Occipital lobe (tissue), 2 donors: ENCODE data around the gene FIBCD1. TPM values are rescaled to one million over a fixed set of nuclear protein-coding genes. Genes with fewer than 3 reads are reported as not detected.
"Not testable (repeated sequence)": the region's sequence is repeated elsewhere in the genome, so short reads cannot be mapped to it uniquely, and the experiment has no call there.

Experiments
- DNase-seq: peaks from one replicate; lab custom pipeline; 2025; lab: John Stamatoyannopoulos, UW
- total RNA-seq: library from RNA; depleted of rRNA; stranded (reverse); fragments of >200 nt; gene quantifications from one replicate; pipeline ENCODE4 v1.2.3, GENCODE V29; 2014

Gene FIBCD1
- total RNA-seq, 1 donor from 2014 or later: 1.4 TPM

DNA sequence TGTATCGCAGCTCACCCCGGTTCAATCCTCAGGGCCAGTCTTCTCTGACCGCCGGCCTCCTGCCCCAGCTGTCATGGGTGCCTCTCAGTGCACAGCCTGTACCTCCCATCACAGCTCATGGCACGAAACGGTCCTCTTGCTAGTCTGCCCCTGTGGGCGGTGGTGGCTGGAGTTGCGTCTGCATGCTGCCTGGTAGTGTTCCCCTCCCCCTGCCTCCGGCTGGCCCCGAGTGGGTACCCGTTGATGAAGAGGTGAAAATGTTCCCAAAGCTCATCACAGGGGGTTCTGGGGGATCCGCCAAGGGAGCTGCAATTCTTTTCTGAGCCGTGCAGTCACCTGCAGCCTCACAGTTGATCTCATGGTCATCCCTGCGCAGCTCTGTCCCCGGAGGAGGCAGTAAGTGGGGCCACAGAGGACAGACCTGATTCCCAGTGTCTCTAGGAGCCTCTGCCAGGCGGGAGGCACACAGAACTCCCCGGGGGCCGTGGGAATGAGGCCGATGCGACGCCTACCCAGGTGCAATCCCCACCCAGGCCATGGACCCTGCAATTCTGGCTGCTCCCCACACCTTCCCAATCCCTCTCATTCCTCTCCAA, 34.7 kb upstream of the FIBCD1 start:
- no peak for DNase-seq

DNA sequence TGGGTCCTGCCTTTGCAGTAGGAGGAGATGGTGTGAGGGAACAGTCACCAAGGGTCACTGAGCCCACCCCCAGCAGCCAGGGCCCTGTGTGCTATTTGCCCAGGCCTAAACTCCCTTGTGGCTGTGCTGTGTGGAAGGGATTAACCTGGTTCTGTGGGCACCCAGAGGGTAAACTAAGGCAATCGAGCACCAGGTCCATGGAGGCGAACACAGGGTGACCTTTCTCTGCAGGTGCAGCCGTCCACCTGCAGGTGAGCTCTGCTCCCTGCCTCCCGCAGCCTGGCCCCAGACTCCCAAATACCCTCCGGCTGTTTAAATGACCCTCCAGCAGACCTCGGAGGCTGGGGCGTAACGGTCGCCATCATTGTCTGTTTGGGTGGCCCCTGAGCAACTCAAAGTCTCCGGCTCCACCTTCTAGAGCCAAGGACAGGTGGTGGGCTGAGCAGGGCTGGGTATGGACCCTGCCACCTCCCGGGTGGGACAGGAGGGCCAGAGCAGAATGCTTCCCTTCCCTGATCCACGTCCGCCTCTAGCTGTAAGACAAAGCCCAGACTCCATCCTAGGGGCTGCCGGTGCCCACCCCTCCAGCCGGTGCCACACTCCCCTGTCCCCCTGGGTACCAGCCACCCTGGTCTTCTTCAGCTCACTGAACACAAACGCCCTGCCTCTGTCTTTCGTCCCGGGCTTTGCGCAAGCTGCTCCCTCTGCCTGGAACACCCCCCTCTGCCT, 34.1 kb upstream of the FIBCD1 start:
- DNase-seq: no peak

DNA sequence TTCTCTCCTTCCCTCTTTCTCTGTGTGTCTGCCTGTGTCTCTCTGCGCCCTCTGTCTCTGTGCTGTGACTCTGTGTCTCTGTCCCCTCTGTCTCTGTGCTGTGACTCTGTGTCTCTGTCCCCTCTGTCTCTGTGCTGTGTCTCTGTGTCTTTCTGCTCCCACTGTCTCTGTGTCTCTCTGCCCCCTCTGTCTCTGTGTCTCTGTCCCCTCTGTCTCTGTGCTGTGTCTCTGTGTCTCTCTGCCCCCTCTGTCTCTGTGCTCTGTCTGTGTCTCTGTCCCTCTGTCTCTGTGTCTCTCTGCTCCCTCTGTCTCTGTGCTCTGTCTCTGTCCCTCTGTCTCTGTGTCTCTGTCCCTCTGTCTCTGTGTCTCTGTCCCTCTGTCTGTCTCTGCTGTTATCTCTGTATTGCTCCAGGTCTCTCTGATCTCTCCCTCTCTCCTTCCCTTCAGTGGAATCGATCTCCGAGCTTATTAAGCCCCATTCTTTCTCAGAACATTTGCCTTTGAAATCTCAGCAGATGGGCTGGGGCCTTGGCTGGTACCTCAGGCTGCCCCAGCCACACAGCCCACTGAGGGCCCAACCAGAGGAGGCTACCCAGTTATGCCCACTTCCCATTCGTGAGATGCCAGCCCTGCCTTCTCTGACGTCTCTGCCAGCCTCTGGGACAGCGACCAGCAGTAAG, 33.4 kb upstream of the FIBCD1 start:
- no peak for DNase-seq

DNA sequence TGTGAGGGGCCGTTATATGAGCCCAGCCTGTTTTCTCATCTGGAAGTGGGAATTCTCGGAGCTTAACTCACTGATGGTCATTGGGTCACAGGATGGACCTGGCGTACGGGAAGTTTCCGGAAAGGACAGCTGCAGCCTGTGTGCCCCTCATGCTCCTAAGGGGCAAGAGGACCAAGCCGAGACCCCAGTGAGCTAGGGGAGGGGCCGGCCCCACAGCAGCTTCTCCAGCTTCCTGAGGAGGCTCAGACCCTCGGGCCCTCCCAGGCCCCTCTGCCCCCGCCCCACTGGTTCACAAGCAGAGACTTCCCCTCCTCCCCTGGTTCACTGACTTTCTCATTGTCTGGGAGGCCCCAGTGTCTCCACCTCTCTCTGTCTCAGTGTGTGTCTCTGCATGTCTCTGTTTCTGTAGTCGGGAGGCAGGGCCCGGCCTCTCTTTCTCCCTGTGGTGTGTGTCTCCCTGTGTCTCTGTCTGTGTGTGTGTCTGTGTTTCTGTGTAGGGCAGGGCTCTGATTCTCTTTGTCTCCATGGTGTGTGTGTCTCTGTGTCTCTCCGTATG, 32.3 kb upstream of the FIBCD1 start:
- DNase-seq: no peak

DNA sequence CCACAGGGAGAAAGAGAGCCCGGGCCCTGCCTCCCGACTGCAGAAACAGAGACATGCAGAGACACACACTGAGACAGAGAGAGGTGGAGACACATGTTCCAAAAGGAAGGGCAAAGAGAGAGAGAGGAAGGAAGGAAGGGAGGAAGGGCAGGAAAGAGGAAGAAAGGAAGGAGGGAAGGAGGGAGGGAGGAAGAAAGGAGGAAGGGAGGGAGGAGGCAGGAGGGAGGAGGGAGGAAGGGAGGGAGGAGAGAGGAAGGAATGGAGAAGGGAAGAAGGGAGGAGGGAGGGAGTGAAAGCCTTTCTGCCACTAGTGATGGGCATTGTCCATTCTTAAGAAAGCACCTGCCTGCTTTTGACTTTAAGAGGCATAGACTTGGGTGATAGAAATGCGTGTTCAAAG, 31.8 kb upstream of the FIBCD1 start:
- DNase-seq: no peak

DNA sequence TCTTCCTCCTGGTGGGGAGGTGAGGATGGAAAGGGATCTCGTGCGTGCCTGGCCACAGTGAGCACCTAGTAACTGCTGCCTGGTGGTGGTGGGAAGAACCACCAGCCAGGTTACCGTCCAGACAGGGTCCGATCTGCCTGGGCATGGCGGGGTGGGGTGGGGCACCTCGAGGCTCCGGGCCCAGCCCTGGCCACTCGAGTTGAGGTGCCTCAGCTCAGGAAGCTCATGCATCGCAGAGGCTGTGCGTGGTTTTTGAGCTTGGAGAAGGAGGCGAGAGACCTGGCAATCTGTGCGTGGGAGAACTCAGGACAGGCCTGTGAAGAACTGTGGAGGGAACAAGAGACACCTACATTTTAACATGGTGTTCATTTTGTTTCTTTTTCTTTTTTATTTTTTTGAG, 31.0 kb upstream of the FIBCD1 start:
- DNase-seq: no peak

DNA sequence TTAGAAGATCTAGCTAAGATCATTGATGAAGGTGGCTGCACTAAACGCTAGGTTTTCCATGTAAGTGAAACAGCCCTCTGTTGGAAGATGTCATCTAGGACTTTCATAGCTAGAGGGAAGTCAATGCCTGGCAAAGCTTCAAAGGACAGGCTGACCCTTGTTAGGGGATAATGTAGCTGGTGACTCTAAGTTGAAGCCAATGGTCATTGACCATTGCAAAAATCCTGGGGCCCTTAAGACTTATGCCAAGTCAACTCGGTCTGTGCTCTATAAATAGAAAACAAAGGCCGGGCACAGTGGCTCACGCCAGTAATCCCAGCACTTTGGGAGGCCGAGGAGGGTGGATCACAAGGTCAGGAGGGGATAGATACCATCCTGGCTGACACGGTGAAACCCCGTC, 26.6 kb upstream of the FIBCD1 start:
- no peak for DNase-seq

DNA sequence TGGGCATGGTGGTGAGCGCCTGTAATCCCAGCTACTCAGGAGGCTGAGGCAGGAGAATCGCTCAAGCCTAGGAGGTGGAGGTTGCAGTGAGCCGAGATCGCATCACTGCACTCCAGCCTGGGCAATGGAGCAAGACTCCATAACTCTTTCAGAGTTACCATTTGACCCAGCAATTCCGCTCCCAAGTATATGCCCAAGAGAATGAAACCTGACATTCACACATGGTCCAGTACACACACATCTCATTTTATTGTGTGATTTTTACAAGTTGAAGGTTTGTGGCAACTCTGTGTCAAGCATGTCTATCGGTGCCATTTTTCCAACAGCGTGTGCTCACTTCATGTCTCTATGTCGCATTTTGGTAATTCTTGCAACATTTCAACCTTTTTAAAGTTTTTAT, 24.9 kb upstream of the FIBCD1 start:
- DNase-seq: no peak

DNA sequence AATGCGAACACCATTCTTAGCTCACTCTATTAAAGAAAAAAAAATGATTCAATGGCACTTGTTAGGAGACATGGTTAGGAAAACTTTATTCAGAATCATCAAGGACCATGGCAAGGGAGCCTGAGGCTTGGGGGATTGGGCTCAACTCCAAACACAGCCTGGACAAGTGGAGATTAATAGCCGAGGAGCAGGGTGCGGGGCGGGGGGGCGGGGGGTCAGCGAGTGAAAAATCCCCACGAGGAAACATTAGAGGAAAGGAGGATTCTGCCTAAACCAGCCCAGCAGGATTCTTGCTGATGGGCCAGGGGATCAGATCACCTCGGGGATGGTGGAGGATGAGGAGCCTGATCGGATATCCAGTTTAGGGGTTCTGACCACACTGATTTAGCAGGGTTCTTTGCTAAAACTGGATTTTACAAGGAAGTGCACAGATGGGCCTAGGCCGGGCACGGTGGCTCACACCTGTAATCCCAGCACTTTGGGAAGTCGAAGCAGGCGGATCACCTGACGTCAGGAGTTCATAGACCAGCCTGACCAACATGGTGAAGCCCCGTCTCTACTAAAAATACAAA, 24.4 kb upstream of the FIBCD1 start:
- DNase-seq: no peak

DNA sequence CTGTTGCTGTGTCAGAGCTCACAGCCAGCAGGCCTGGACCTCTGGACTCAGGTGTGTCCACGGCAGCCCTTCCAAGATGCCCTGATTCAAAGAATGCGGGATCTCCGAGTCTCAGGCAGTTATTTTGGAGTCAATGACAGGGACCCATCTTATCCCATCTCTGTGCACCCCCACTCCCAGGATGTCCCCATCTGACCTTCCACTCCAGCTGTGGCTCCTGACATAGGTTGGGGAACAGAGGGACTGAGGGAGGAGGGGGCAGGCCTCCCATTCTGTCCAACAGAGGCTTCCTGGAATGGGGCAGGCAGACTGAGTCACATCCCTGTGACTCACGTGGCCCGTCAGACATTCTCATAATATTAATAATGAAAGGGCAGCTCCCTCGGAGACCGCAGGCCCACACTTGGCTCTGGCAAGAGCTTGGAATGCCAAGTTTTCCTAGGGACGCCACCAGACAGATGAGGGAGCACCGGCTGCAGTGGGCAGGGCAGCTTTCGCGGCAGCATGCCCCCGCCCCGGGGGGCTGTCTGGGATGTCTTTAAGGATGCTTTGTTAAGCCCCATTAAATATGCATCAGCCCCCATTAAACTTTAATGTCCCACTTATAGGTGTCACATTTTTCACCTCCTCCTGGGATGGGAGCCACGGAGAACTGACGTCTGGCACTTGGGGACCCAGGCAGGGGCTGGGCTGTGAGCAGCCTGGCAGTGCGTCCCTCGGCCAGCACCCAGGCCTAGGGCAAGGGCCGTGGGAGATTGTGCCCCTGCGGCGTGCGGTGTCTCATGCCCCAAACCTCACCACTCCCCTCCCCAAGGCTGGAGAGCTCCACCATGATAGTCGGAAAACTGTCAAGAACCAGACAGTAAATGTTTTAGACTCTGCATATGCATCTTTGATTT, 23.6 kb upstream of the FIBCD1 start:
- DNase-seq: no peak

DNA sequence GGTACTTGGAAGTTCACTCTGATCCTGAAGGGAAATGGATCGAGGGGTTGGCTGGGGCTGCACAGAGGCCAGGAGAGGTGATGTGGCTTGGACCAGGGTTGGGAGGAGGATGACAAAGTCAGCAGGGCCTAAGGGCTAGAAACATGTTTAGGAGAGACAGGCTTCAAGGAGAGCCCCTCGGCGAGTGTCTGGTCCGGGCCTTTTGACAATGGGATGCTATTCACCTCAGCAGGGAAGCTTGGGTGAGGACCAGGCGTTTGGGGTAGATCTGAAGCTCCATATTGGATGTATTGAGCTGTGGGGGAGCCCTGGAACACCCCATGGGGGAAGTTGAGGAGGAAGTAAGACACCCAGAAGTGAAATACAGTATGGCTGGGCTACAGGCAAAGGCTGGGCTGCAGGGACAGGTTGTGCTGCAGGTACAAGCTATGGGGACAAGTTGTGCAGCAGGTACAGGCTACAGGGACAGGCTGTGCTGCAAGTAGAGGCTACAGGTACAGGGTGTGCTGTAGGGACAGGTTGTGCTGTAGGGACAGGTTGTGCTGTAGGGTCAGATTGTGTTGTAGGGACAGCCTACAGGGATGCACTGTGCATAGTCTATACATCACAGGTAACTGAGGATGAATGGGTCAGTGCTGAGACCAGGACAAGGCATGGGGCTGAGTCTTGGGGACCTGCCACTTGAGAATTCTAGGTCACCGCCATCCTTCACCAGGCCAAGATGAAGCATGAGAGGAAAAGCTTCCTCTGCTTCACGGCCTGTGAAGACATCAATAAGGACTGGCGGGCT, 22.7 kb upstream of the FIBCD1 start:
- DNase-seq: no peak

DNA sequence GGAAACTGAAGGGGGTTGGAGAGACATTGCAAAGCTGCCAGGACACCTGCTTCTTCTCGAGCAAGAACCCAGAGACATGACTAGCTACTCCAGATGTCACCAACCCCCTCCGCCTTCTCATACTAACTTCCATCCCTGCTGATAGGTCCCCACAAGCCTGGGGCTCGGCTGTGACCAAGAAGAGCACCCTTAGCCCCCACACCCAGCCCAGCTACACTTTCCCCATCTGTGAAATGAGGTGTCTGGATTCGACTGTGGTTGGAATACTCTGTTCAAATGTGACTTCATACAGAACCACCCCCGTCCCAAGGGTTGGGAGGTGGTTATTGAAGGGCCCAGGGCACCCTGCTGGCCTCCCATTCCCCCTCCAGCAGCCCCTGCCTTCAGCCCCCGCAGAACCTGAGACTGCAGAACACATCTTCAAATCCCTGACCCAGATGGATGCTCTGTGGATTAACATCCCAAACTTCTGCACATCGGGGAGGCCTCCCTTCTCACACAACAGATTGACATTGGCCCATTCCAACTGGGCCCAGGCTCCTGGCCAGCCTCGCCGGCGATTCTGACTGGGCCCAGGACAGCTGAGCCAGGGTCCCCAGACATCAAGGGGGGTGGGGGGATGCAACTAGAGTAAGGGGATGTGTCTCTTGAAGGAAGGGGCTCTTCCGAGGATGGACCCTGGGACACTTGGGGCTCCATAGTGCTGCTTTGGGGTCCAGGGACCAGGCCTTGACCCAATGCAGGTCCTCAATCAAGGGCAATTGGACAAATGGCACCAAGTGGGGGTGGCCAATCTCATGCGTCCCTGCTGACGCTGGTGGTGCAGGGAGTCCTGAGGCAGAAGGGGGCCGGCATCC, 21.7 kb upstream of the FIBCD1 start:
- no peak for DNase-seq

DNA sequence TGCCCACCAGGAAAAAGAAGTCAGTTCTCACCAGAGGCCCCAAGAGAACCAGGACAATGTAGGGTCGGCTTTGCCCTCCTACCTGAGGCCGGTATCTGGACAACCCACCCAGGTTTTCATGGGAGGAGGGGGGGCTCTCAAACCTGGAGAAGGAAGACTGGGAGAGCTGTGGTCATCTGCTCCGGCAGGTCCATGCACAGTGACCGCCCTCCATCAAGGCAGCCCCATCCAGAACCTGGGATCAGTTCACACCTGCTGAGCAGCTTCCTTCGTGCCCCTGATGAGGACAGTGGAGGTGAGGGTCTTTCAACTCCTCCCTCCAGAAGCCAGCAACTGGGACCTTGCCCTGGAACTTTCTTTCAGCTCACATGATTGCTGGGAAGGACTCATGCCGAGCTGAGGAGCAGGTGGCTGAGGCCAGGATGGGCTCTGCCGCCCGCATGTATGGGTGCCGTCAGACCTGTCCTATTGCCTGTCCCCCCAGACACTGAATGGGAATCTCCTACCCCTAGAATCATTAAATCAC, 20.8 kb upstream of the FIBCD1 start:
- DNase-seq: no peak

DNA sequence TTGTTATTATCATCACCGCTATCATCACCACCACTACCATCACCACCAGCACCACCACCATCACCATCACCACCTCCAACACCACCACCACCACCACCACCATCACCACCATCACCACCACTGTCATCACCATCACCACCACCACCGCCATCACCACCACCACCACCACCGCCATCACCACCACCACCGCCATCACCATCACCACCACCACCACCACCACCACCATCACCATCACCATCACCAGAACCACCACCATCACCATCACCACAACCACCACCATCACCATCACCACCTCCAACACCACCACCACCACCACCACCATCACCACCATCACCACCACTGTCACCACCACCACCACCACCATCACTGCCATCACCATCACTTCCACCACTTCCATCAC, 19.5 kb upstream of the FIBCD1 start:
- DNase-seq: not testable (repeated sequence)

DNA sequence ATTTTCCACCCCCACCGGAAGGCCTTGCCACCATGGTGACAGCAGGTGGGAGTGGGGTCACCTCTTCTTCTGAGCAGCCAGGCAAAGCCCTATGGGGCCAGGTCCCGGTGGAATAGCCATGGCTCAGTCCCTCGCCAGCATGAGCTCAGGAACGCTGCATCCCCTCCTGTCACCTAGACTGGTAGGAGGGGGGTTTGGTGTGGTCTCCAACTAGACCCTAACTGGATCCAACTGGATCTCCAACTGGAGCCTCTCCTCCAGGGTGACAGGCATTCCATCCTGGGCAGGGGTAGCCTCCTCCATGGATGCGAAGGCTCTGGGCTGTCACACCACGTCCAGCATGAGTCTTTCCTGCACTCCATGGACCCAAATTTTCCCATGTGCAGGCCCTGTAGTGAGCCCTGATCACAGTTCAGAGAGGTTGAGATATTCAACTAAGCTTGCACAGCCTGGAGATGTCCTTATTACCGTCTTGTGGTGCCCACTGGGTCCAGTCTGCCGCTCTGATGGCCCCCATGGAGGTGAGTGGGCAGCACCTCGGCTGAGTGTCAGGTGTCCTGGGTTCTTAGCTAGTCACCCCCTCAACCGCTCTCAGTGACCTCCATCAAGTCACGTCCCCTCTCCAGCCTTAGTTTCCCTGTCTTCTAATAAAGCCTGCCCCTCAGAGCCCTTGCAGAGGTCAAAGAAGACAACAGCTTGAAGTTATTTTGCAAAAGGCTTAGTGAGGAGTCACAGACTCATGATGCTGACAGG, 18.6 kb upstream of the FIBCD1 start:
- DNase-seq: no peak

DNA sequence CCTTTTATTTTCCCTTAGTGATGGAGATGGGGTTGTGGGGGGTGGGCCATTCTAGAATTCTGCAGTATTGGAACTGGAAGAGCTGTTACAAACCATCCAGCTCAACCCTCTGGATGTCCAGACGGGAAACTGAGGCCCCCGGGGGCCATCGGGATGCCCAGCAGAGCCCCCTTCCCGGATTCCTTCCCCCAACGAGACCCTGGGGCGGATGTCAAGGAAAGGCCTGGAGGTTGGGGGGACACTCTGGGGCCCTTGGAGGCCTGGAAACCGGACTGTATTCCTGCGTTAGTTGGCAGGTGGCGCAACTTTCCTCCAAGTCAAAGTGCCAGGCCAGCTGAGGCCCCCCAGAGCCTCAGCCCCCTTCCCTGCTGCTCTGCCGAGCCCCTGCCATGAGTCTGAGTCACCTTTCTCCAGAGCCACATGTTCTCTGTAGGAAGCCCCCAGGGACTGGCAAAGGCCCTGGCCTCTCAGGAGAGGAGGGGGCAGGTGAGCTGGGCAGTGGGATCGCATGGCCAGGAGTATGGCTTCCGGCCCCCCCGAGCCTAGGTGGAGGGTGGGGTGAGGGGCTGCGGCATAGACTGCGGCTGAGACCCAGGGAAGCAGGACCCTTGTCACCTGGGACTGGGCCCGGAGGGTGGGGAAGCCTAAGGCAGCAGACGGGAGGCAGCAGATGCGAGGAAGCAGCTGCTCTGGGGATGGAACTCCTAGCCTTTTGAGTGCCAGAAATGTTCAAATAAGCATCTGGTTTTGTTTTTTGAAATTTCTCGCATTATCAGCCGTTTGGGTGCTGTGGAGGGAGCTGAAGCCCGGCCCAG, 17.8 kb upstream of the FIBCD1 start:
- no peak for DNase-seq

DNA sequence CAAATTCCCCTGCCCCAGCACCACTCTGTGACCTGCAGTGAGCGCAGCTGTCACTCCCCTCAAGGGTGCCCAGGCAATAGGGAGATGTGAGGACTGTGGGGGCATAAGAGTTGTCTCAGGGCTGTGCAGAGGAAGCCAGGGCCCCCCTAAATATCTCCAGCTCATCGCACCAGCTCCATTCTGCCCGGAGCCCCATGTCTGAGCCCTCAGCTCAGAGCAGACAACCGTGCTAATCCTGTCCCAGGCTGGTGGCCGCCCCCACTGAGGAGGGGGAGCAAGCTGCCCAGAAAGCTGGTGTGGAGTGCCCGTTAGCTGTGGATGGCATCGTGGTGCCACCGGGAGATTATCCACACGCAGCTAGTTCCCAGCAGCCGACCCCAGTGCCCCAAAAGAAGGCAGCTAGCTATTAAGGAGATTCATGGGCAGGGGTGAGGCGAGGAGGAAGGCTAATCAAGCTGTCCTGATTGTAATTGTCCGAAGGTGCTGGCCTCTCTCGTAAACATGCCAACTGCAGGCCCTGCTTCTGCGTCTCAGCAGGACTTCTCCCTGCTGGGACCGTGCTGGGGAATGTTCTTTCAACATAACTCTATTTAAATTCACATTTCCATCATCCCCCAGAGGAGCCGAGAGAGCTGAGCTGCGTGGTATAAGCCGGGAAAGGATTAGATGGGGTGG, 17.0 kb upstream of the FIBCD1 start:
- no peak for DNase-seq
